HG03060 (cell line): Measurements from ENCODE around the gene ACTL9.

ENCODE experiments used
- ATAC-seq: cut with Tn5 transposase; IDR thresholded peaks from one replicate; pipeline ENCODE4 v1.9.1; 2021; ENCODE audit warnings: low read depth, moderate number of reproducible peaks; ENCODE audit not compliant: unreplicated experiment

The ACTL9 gene

DNA sequence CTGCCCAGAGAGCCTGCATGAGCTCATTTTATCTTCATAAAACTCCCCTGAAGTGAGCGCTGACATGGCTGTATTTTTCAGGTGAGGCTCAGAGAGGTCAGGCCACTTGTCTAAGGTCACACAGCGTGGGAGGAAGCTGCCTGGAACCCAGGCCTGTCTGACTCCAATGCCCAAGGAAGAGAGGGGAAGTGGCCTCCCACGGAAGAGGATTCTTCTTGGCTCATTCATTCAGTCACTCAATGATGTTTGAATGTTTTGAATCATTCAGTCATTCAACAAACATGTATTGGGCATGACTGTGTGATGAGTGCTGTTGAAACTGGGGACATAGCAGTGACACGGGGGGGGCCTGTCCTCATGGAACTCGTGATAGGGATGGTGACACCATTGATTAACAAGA lies 12.0 kb downstream of the ACTL9 start:
- no peak for ATAC-seq

DNA sequence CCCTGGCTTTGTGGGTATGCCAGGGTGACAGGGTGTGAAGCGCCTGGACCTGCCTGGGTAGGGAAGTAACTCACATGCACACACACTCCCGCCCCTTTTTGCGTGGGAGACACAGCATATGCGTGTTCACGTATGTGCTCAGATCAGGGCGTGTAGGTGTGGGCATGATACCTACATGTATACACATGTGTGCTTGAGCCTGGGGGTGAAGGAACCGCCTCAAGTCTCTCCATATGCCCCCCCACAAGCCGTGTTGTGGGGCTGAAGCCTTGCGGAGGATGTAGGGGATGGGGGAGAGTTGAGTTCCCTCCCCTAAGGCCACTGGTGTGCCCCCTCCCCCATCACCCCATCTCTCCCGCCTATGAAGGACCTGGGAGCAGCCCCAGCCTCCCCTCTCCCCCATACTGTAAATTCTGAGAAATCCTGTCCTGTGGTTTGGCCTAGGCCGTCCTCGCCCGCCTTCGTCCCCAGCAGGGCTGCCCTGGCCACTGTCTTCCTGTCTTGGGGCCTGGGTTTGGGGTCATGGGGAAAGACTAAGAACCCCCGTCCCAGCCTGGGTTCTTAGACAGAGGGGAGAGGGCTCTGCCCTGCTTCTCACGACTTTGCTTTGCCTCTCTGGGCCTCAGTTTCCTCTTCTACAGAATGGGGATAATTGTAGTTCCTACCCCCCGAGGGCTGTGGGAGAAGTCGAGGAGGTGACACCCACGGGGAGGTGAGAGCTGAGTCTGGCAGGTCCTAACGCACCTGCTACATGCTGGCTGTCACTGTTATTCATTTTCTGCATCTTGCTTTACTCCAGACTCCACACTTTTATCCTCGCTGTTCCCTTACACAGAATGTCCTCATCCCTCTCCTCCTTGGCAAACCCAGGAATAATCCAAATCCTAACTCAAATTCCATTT lies 14.3 kb downstream of the ACTL9 start:
- no peak for ATAC-seq

- ATAC-seq: no peak
Measured at GRCh38 chr19:8682931-8683330, 15.7 kb downstream of the ACTL9 start.

DNA sequence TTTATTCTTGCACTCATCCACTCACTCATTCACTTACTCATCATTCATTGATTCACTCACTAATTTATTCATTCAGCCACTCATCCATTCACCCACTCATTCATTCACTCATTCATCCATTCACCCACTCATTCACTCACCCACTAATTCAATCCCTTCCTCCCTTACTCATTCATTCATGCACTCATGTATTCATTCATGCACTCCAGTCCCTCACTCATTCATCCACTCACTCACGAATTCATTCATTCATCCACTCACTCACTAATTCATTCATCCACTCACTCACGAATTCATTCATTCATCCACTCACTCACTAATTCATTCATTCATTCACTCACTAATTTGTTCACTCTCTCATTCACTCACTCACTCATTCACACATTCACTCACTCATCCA lies 16.1 kb downstream of the ACTL9 start:
- no peak for ATAC-seq

- no peak for ATAC-seq
Measured at GRCh38 chr19:8681345-8682029, 17.1 kb downstream of the ACTL9 start.

DNA sequence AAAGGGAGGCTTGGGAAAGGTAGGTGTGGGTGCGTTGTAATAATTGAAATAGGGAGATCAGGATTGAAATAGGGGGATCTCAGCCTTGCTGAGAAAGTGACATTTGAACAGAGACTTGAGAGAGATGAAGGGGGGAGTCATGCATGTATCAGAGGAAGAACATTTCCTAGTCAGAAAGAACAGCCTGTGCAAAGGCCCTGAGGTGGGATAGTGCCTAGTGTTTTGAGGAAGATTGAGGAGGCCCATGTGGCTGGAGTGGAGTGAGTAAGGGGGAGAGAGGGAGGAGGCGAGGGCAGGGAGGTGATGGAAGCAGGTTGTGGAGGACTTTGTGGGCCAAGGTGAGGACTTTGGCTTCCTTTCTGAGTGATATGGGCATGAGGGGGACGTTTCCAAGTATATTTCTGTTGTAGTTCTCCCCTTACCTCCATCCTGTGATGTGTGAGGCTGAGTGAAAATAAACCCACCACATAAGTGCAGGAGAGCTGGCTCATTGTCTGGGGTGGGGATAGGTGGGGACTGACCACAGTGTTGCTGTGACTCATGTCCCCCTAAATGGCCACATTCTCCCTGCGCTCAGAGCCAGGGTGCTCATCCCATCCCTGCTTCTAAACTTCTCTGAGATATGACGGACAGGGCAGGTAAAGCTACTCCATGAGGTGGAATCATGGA lies 17.8 kb downstream of the ACTL9 start:
- ATAC-seq: no peak

DNA sequence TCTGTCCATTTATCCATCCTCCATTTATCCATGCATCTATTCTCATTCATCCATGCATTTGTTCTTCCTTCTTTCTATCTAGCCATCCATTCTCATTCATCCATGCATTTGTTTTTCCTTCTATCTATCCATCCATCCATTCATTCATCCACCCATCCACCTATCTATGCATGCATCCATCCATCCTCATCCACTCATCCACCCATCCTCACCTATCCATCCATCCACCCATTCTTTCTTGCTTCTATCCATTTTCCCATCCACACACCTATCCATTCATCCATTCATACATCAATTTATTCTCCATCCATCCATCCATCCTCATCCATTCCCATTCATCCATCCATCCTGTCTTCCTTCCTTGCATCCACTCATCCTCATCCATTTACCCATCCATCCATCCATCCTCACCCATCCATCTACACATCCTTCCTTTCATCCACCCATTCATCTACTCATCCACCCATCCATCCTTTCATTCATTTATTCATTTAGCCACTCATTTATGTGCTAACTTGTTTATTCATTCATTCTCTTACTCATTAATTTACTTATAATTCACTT lies 20.3 kb downstream of the ACTL9 start:
- ATAC-seq: no peak

DNA sequence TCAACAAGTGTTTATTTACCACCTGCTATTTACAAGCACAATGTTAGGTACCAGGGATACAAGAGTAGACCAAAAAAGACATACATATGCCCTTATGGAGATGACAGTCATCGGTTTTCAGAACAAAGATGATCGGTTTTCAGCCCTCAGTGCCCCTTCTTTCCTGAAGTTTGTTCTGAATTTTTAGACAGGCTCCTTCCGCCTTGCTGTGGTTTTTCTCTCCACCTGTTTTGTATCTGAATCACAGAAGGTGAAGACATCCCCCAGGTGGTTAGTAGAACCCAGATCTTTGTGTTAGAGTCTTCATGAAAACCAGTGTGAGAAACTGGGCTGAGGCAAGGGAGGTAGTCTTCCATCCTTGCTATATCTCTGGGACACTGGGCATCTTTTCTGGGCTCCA lies 23.5 kb downstream of the ACTL9 start:
- no peak for ATAC-seq

DNA sequence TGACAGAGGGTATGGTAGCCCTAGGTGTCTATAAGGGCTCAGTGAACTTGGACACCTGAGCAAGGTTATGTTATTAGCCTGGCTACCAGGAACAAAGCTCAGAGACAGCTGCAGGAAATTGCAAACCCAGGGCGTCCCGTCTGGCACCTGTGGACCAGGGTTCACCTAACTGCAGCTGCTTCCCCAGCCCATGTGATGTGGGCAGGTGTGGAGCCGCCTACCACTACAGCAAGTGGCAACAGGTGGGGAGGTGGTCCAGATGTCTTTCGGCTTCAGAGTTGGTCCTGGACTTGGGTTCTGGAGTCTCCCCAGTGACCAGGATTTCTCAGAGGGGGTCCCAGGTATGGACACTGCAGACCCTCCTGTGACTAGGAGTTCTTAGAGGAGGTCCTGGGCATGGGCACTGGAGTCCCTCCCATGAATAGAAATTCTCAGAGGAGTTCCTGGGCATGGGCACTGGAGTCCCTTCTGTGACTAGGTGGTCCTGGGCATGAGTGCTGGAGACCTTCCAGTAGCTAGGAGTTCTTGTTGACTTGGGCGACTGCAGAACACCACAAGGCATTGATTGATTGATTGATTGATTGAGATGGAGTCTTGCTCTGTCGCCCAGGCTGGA lies 25.2 kb downstream of the ACTL9 start:
- ATAC-seq: no peak

DNA sequence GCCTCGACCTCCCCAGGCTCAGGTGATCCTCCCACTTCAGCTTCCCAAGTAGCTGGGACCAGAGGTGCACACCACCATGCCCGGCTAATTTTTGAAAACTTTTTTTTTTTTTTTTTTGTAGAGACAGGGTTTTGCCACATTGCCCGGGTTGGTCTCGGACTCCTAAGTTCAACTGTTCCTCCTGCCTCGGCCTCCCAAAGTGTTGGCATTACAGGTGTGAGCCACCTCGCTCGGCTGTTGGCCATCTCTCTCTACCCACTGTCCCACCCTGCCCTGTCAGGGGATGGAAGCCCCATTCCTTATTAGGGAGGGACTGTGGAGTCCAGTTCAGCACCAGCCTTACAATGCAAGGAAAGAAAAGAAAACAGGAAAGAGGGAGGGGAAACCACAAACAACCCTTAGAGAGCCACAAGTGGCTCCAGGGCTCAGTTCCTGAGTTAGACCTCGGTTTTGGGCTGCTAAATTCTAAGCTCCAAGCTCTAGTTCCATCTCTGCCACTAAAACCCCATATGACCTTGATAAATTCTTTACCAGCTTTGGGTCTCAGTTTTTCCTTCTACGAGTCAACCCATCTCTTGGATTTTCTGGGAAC lies 31.7 kb downstream of the ACTL9 start:
- ATAC-seq: no peak

DNA sequence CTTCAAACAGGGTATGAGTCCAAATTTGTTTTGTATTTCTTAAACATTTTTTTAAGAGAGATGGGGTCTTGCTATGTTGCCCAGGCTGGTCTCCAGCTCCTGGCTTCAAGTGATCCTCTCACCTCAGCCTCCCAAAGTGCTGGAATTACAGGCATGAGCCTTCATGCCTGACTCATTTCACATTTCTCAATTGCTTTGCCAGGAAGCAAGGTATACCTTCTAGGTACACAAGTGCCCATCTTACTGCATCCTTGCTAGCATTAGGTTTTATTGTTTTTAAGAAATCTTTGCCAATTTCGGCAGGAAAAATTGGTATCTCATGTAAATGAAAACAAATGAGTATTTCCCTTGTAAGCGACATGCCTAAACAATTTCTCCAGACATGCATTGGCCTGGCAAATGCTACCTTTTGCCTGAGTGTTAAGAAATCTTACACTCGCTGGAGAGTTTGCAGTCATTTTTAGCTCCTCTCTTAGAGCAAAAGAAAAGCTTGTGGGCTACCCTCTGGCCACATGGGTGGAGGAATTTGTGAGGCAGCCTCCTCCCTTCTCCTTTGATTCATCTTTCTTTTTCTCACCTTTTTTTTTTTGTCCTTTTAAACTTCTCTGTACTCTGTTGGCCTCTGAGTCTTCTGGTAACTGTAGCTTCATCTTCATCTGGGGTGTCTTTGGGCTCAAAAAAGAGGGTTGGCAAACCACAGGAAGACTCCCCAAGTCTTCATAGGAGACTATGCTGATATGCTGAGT lies 33.0 kb downstream of the ACTL9 start:
- ATAC-seq: no peak

DNA sequence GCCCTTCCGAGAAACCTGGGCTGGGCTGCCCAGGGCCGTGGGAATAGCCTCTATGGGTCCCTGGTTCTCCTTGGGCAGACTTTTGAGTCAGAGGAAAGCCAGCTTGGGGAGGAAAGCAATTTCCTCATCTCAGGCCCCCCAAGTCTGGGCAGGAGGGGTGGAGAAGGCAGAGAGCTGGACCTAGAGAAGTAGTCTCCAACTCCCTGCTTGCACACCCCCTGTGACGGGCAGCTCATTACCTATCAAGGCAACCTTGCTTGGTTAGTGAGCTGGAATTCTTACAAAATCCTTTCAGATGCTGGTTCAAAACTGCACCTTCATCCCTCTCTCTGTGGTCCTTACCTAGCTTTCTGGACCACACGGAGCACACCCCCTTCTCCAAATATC lies 33.9 kb downstream of the ACTL9 start:
- no peak for ATAC-seq

DNA sequence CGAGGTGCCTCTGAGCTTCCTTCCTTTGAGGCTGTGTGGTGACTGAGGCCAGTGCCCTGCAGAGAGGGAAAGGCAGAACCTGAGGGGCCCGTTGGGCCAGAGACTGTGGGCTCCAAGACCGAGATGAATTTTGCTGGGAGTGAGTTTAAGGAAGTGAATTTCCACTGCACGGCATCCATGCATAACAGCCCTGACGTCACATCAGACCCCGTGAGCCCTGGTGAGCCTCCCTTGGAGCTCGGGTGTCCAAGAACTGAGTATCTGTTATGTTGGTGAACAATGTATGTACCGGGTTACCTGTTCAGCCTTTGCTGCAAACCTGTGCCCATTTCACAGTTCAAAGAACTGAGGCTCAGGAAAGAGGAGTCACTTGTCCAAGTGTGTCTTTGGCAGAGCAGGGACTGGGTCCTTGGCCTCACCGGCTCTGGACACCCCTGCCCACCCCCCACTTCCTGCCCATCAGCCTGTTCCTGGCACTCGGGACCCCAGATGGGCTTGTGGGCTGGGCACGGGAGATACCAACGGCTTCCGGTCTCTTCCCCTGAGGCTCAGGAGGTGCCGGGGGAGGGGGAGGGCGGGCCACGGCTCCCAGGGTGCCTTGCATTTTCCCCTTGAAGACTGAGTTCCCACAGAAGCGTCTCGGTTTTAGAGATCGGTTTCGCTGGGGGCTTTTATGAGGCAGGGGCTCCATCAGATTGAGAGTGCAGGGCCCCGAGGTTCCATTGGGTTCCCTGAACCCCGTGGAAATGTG lies 34.5 kb downstream of the ACTL9 start:
- no peak for ATAC-seq

GRCh38 chr19:8662263-8662662 lies 36.3 kb downstream of the ACTL9 start:
- no peak for ATAC-seq

- ATAC-seq: no peak
Measured at GRCh38 chr19:8659905-8660304, 38.7 kb downstream of the ACTL9 start.

- ATAC-seq: no peak
Measured at GRCh38 chr19:8657869-8658268, 40.7 kb downstream of the ACTL9 start.

DNA sequence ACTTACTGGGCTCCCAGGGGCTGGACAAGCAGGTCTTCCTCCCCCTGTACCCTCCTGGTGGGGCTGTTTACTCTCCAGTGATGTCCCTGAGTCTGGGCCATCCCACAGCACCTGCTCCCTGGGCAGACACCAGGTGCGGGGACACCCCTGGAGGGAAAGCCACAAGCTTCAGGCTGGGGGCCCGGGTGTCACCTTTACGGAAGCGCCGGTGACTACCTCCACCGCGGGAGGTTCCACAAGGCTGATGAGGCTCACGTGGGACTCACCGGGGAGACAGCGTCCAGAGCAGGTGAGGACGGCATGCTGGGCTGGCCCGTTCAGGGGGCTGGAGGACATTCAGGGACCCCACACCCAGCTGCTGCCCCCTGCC lies 43.3 kb downstream of the ACTL9 start:
- no peak for ATAC-seq

GRCh38 chr19:8654591-8655339 lies 43.8 kb downstream of the ACTL9 start:
- ATAC-seq: no peak
